ENCODE measurements around the gene GOLT1A.
A peak's percentile ranks its signal among the peaks of the same experiment; 100 is the strongest.

Gene GOLT1A

GRCh38 chr1:204150702-204151551 is 62.9 kb downstream of the GOLT1A start:
- in situ Hi-C loops (cut with HindIII; ENCODE audit: low pct_ligation_motif_present, low sequenced_read_pairs): loop anchor here (25.0 kb wide), 1 partner anchor 211 kb away; the partner anchor contains the start of gene PLEKHA6
- Histone ChIP-seq H3K4me3 (ENCODE audit: low read depth, low read length) (peak overlapping the region; percentile 59), H3K27me3 (replicated peaks) (no peaks in the 10 kb centered on the region), H3K27ac (no peak overlapping the region), H3K36me3 (replicated peaks) (no peaks in the 10 kb centered on the region)
- DNase-seq: no peak
- TF ChIP-seq CTCF (IDR thresholded peaks at IDR 0.05; ENCODE audit: low read depth, low read length, missing control alignments): no peak

DNA sequence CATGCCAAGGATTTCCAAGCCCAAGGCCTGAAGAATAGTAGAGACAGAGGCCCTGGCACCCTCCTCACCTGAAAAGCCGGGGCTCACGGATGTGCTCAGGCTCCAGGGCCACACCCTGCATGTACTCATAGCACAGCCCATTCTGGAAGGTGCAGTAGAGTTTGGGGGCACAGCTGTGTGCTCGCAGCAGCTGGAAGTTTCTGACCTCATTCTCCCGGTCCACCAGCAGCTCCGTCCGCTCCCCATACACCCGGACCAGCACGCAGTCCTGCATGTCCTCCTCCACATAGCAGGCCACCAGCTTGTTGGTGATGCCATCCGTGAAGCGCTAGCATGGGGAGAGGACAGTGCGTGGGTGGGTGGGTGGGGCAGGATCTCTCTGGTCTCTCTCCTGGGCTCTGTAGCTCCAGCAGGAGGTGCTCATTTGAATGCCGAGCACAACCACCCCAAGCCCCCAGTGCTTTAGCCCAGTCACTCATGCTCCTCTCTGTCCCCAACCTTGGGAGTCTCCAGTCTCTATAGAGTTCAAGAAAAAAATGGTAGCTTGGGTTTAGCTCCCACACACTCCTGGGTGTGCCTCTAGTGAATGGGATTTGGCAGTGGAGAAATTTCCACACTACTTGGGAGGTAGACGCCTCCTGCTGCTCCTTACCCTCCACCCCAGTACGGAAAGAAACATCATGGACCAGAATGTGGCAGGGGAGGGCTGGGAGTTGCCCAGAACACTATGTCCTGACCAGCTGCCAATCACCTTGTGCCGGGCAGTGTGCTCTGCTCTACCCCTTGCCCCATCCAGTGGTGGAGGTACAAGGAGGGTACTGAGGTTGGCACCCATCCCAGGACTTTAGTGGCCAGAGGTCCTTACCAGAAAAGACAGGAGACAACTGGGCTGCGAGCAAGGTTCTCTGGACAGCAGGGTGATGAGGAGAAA is 63.9 kb downstream of the GOLT1A start:
- Histone ChIP-seq H3K27me3 (replicated peaks) (no peaks in the 10 kb centered on the region), H3K4me3 (ENCODE audit: low read depth, low read length) (no peak overlapping the region), H3K27ac (no peak overlapping the region), H3K36me3 (replicated peaks) (no peaks in the 10 kb centered on the region)
- in situ Hi-C loops (cut with HindIII; ENCODE audit: low pct_ligation_motif_present, low sequenced_read_pairs): loop anchor here (25.0 kb wide), 2 partner anchors 212 to 288 kb away; partner anchors contain the start of genes PLEKHA6 and SNRPE
- no peak for DNase-seq
- TF ChIP-seq CTCF (IDR thresholded peaks at IDR 0.05; ENCODE audit: low read depth, low read length, missing control alignments): no peak

DNA sequence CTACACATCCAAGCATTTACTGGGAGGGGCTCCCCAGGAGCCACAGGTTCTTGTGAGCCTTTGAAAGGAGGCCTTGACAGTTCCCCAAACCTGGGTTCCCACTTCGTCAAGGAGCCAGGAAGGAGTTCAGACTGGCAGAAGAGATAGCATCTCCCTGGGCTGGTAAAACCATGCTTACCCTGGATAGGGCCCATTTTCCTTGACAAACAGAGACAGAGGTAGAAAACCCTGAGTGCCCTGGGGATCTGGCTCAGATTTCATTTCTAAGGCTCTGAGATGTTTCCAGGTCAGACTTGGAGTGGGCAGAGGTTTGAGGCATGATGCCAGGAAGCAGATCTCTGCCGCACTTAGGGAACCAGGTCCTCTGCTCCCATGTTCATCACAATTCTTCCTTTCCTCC is 64.7 kb downstream of the GOLT1A start:
- H3K36me3 ChIP-seq (replicated peaks): no peaks in the 10 kb centered on the region
- in situ Hi-C loops (cut with HindIII; ENCODE audit: low pct_ligation_motif_present, low sequenced_read_pairs): loop anchor here (25.0 kb wide), 1 partner anchor 287 kb away; the partner anchor contains the start of gene SNRPE
- no peak for DNase-seq
- H3K27ac ChIP-seq: no peak overlapping the region
- TF ChIP-seq CTCF (IDR thresholded peaks at IDR 0.05; ENCODE audit: low read depth, low read length, missing control alignments): no peak
- no peak overlapping the region for H3K4me3 ChIP-seq (ENCODE audit: low read depth, low read length)
- H3K27me3 ChIP-seq (replicated peaks): no peaks in the 10 kb centered on the region
